UCSD-AML1 (cell line): Measurements from ENCODE around the gene POLR1G.

Source experiments
- DNase-seq: peaks from one replicate; lab custom pipeline; 2025; ENCODE audit not compliant: unreplicated experiment; lab: John Stamatoyannopoulos, UW

The POLR1G gene, protein sequence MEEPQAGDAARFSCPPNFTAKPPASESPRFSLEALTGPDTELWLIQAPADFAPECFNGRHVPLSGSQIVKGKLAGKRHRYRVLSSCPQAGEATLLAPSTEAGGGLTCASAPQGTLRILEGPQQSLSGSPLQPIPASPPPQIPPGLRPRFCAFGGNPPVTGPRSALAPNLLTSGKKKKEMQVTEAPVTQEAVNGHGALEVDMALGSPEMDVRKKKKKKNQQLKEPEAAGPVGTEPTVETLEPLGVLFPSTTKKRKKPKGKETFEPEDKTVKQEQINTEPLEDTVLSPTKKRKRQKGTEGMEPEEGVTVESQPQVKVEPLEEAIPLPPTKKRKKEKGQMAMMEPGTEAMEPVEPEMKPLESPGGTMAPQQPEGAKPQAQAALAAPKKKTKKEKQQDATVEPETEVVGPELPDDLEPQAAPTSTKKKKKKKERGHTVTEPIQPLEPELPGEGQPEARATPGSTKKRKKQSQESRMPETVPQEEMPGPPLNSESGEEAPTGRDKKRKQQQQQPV

GRCh38 chr19:45406226-45407090, at the start of gene POLR1G:
Gene POLR1G (plus strand): TSS chr19:45406644. CDS start chr19:45406697, 53 bp downstream.
- DNase-seq, result peak; percentile 77

- no peak for DNase-seq
Observed at GRCh38 chr19:45356760-45357444, 49.5 kb upstream of the POLR1G start.

GRCh38 chr19:45357445-45357783, 49.0 kb upstream of the POLR1G start:
- DNase-seq, result no peak

DNA sequence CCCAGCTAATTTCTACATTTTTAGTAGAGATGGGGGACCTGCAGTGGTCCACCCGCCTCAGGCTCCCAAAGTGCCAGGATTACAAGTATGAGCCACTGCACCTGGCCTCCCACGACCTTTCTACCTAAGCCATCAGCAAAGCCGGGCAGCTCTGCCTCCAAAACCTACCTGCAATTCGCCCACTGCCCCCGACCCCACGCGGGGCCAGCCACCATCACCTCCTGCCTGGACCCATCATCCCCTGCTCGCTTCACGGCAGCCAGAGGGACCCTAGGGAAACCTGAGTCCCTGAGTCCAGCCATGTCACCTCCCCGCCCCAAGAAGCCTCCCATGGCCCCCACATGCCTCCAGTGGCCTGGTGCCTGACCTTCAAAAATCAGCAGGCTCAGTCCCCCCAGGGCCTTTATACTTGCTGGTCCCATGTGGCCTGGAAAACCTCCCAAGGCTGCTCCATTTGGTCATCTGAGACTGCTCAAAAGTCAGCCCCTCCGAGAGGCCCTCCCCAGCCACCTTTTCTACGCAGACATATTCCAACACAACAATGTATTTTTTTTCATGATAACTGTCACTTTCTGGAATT, 48.1 kb upstream of the POLR1G start:
- DNase-seq, result no peak

GRCh38 chr19:45361608-45362007, 44.8 kb upstream of the POLR1G start:
- no peak for DNase-seq

DNA sequence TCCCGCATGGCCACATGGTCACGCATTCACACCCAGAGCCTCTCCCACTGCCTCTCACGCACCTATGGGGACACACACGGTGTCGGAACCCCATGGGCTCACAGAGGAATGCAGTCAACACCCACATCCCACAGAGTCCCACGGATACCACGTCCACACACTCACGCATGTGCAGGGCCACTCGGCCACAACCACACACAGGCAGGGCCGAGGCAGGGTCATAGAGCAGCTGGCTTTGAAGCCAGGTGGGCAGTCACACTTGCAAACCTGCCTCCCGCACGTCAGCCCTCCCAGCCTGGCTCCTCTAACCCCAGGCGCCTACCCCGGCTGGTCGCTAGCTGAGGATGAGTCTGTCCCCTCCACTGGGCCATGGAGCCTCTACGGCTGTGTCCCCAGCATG, 44.2 kb upstream of the POLR1G start:
- no peak for DNase-seq

- DNase-seq, result no peak
Observed at GRCh38 chr19:45363861-45364459, 42.5 kb upstream of the POLR1G start.

DNA sequence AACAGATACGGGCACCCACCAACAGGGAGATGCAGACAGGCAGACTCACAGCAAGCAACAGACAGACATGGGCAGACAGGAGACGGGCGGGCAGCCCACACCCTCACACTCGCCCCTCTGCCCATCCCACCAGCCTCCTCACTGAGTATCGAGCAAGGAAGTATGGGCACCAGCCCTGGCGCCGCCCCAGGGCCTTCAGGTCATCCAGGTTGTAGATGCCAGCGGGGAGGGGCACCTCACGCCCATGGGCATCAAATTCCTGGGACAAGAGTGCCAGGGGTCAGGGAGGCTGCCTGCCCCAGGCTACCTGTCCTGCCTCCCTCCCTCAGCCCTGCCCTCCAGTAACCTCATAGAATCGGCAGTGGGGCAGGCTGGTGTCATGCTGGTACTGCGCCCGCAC, 41.7 kb upstream of the POLR1G start:
- no peak for DNase-seq

GRCh38 chr19:45368127-45368526, 38.3 kb upstream of the POLR1G start:
- DNase-seq, result no peak

DNA sequence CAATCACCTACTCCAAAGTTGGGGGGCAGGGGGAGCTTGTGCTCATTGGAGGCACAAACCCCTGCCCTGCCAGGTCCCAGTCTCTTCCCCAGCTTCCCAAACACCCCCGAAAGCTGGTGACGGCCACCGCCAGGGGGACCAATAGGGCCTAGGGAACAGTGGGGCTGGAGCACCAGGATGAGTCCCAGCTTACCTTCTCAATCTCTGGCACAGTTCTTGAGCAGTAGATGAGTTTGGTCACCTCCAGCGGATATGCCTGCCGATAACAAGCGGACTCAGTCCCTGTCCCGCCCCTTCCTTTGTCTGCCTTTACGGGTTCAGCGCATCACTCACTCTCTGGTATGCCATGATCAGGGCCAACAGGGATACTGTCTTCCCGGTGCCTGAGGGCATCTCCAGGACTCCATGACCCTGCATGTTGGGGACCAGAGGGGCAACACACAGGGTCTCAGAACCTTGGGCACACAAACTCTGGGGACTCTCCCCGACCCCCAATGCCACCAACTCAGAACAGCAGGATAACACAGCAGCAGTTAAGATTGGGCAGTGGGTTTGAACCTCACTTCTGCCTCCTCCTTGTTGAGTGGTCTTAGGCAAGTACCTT, 37.6 kb upstream of the POLR1G start:
- DNase-seq, result no peak

- DNase-seq, result peak; percentile 98
Observed at GRCh38 chr19:45370410-45371204, 35.8 kb upstream of the POLR1G start, which contains the start of gene ERCC2. Gene ERCC2 (minus strand): TSS chr19:45370573. CDS start chr19:45370540, 33 bp downstream.

- no peak for DNase-seq
Observed at GRCh38 chr19:45376045-45376724, 30.3 kb upstream of the POLR1G start.

DNA sequence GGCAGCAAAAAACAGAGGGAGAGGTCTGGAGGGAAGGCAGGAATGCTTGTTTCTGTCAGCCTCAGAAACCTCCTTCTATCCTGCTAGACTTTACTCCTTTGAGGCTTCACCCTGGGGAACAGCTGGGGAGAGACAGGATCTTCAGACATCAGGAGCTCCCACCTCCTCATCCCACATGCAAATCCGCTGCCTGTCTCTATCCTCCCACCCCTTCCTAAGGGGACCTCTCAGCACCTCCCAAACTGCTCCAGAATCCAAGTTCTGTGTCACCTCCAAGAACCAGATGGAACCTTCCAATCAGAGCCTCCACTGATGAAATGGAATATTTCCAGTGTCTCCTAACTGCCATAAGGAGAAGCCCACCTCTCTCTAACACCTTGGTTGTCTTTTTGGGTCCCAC, 26.3 kb upstream of the POLR1G start:
- DNase-seq, result no peak

GRCh38 chr19:45382426-45382825, 24.0 kb upstream of the POLR1G start:
- no peak for DNase-seq

DNA sequence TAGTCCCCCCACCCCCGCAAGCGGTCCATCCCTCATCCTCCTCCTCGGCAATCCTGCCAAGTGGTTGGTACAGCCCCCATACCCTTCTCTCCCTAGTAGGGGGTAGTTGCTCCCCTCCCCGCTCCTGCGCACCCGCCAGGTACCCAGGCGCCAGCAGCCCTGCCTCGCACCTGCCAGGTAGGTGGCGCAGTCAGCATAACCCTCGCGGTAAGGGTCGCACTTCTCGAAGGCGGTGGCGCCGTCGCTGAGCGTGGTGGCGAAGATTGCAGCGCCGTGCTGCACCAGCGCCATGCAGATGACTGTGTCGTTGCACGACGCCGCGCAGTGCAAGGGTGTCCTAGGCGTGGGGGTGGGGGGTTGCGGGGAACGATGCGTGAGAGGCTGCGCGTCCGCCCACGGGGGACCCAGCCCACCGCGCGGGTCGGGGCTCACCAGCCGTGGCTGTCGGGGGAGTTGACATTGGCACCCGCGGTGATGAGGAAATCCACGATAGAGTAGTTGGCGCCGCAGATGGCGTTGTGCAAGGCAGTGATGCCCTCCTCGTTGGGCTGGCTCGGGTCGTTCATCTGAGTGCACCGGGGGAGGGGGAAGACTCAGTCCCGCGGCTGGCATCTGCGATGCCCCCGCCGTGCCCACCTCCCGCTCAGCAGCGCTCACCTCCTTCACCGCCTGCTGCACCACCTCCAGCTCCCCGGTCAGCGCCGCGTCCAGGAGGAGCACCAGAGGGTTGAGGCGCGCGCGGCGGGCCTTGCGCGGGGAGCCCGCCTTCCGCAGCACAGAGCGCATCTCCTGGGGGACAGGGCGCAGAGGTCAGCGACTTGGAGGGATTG, 20.8 kb upstream of the POLR1G start:
- DNase-seq, result no peak

GRCh38 chr19:45391346-45391745, 15.1 kb upstream of the POLR1G start:
- peak; percentile 31 for DNase-seq

GRCh38 chr19:45391871-45392665, 14.4 kb upstream of the POLR1G start:
- no peak for DNase-seq
